Breast epithelium (tissue), 4 donors: ENCODE results near the gene NR4A1. TPM values are rescaled to one million over a fixed set of nuclear protein-coding genes. Genes with fewer than 3 reads are reported as not detected.

ENCODE experiments used
- DNase-seq, 2 donors: peaks; one replicate each; pipeline ENCODE4 v3.0.0-alpha.2; 2019; ENCODE audit warnings: low spot score in 2 of 2
- H3K27ac ChIP-seq, 2 donors: fragments of 200-600 bp; sonication (generic) in 1 of 2; one replicate each; pipeline ENCODE4 v1.5.1; 2016 to 2019; ENCODE audit warnings: mild to moderate bottlenecking in 1 of 2
- H3K27me3 ChIP-seq, 2 donors: fragments of 200-600 bp; sonication (generic) in 1 of 2; one replicate each; pipeline versions ENCODE4 v1.5.1 to v1.6.0; 2017 to 2019; ENCODE audit warnings: control low read depth in 1 of 2, mild to moderate bottlenecking in 1 of 2
- H3K36me3 ChIP-seq: fragments of 200-600 bp; one replicate; pipeline ENCODE4 v1.5.1; 2019
- H3K4me1 ChIP-seq, 2 donors: fragments of 200-600 bp; sonication (generic); one replicate each; pipeline ENCODE4 v1.5.1; 2016 to 2019; ENCODE audit warnings: control low read depth in 1 of 2
- H3K4me3 ChIP-seq, 3 donors: fragments of 200-600 bp; sonication (generic); 1 replicate in 2 of 3; 2 replicates in 1 of 3; pipeline ENCODE4 v1.5.1; 2016 to 2019; ENCODE audit warnings: mild to moderate bottlenecking in 3 of 3, moderate library complexity in 2 of 3
- H3K9me3 ChIP-seq, 2 donors: fragments of 200-600 bp; sonication (generic) in 1 of 2; one replicate each; pipeline ENCODE4 v1.5.1; 2016 to 2019; ENCODE audit warnings: control low read depth in 1 of 2
- CTCF ChIP-seq, 3 donors: fragments of 450-650 bp; IDR thresholded peaks; one replicate each; pipeline ENCODE4 v1.5.1; 2016 to 2017; ENCODE audit warnings: antibody characterized with exemption in 3 of 3, mild to moderate bottlenecking in 3 of 3, moderate library complexity in 3 of 3
- POLR2A ChIP-seq: fragments of 450-650 bp; IDR thresholded peaks from one replicate; pipeline ENCODE4 v1.6.1; 2016; ENCODE audit warnings: antibody characterized with exemption, mild to moderate bottlenecking, moderate library complexity
- POLR2AphosphoS5 ChIP-seq, 3 donors: sonication (generic); formaldehyde crosslinking; IDR thresholded peaks; one replicate each; pipeline ENCODE4 v1.6.1; 2017; ENCODE audit warnings: antibody characterized with exemption in 3 of 3
- intact Hi-C: fragments of 100-400 bp; cut with DNase I; formaldehyde crosslinking; loops from one replicate; pipeline ENCODE4 v1.15.1; 2023; ENCODE audit warnings: low total_unique reads
- total RNA-seq, 3 donors: library from RNA; depleted of rRNA; stranded (reverse); fragments of >200 nt; gene quantifications; one replicate each; pipeline ENCODE4 v1.1.0, GENCODE V29; 2016

The NR4A1 gene
- total RNA-seq, 3 donors from 2014 or later, result 35.7 to 154 (median 66.2) TPM

DNA sequence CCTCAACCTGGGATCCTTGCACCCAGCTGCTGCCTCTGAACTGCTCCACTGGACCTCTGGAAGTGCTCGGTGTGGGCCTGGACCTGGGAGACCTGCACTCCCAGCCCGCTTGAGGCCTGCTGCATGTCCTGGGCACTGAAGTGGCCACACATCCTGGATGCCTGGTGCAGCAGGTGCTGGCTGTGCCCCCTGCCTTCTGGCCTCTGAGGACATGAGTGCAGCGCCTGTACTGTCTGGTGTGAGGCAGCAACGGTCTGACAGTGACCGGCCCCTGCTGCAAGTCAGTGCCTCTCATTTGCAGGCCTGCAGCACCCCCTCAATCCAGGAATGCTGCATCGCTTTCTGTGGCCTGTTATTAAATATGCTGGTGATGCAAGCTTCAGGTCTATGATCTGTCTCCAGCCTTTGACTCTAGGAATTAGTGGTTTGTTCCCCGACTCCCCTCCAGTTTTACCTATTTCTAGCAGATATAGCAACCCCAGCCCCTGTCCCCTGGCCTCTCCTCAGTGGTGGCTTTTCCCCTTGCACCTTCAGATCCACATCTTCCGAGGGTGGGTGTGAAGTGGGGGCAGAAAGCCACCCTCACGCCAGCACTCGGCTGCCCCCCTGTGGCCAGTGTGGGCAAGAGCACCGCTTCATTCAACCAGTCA lies 31.9 kb downstream of the NR4A1 start:
- Histone ChIP-seq H3K4me3 (no peak overlapping the region), H3K4me1 (peaks cover 0 to 15% of the 10 kb centered on the region in 2 donors), H3K36me3 (no peaks in the 10 kb centered on the region), H3K9me3 (no peaks in the 10 kb centered on the region), H3K27me3 (no peaks in the 10 kb centered on the region), H3K27ac (peak overlapping the region in 1 of 2 donors; percentile 89)
- no peak for TF ChIP-seq POLR2A
- peak; percentile 95 to 96 (median 96) for TF ChIP-seq CTCF (IDR thresholded peaks at IDR 0.05)
- TF ChIP-seq POLR2AphosphoS5 (IDR thresholded peaks at IDR 0.05), result no peak
- peak in 1 of 2 donors; percentile 40 for DNase-seq
- intact Hi-C loops, result loop anchor here (5.0 kb wide), 1 partner anchor 56 kb away; no protein-coding TSS in a partner anchor

DNA sequence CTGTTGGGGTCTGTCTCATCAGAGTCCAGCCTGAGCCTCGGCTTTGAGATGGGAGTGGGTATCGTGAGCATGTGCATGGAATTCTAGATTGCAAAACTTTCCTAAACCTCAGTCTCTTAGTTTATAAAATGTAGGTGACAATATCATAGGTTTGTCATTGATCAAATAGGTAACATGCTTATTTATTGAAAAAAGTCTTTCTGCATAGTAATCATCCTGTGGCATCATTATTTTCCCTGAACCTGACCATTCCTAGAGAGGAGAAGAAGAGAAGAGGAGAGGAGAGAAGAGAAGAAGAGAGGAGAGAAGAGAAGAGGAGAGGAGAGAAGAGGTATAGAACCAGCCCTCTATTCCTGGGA lies 32.4 kb downstream of the NR4A1 start:
- TF ChIP-seq POLR2A, result no peak
- H3K36me3 ChIP-seq, result no peaks in the 10 kb centered on the region
- intact Hi-C loops, result loop anchor here (5.0 kb wide), 1 partner anchor 56 kb away; no protein-coding TSS in a partner anchor
- no peak for DNase-seq
- H3K27me3 ChIP-seq, result no peaks in the 10 kb centered on the region
- no peak overlapping the region for H3K27ac ChIP-seq
- H3K9me3 ChIP-seq, result no peaks in the 10 kb centered on the region
- no peak overlapping the region for H3K4me3 ChIP-seq
- peaks cover 0 to 15% of the 10 kb centered on the region in 2 donors for H3K4me1 ChIP-seq

DNA sequence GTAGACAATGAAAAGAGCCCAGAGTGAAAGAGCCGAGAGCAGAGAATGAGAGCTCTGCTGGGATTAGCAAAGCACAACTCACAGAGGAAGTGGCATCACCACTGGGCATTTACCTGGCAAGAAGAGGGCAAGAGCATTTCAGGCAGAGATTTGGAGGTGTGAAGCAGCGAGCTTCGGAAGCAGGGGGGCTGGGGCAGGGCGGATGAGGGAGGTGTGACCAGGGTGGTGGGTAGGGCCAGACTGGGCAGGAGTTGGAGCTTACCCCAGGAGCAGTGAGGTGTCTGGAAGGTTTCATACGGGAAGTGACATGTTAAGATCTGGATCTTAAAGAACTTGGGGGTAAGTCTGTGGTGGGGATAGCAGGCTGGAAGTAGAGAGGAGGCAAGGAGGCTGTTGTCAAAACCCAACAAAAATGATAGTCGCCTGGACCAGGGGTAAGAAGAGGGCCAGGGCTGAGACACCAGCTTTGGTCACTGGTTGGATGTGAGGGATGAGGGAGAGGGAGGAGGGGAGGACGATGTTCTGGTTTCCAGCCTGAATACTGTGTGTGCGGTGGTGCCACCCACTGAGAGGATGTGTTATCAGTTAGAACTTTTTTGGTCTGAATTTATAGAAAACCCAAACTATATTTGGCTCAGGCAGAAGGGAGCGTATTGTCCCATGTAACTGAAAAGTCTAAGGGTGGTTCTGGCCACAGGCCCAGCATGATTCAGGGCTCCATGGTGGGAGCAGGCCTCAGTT lies 33.4 kb downstream of the NR4A1 start:
- TF ChIP-seq POLR2AphosphoS5 (IDR thresholded peaks at IDR 0.05), result no peak
- TF ChIP-seq POLR2A, result no peak
- no peak for TF ChIP-seq CTCF (IDR thresholded peaks at IDR 0.05)

DNA sequence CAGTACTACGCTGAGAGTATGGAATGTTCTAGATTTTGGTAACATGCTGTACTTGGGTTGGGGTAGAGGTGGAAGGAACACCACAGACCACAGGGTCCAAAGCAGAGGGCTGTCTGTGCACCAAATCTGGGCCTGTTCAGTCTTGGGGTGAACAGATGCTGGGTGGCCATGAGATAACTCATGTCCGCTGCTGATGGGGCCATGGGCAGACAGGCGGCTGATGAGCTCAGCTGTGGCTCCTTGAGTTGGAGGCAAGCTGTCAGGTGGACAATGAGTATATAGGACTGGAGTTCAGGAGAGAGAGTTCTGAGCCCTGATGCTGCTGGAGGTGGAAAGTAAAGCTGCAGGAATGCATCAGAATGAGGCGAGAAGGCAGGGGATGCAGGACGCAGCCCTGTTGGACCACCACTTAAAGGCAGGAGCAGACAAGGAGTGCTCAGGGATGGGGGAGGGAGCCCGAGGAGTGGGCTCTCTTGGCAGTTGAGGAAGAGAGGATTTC lies 34.5 kb downstream of the NR4A1 start:
- peaks cover 0 to 15% of the 10 kb centered on the region in 2 donors for H3K4me1 ChIP-seq
- no peaks in the 10 kb centered on the region for H3K27me3 ChIP-seq
- H3K9me3 ChIP-seq, result no peaks in the 10 kb centered on the region
- H3K36me3 ChIP-seq, result no peaks in the 10 kb centered on the region
- no peak overlapping the region for H3K4me3 ChIP-seq
- DNase-seq, result no peak
- TF ChIP-seq POLR2AphosphoS5 (IDR thresholded peaks at IDR 0.05) (no peak), CTCF (IDR thresholded peaks at IDR 0.05) (no peak), POLR2A (no peak)
- no peak overlapping the region for H3K27ac ChIP-seq
- intact Hi-C loops, result no loop called here

More for the DNA sequence above, 33.4 kb downstream of the NR4A1 start:
- Histone ChIP-seq H3K27ac (no peak overlapping the region), H3K36me3 (no peaks in the 10 kb centered on the region), H3K4me3 (no peak overlapping the region), H3K27me3 (no peaks in the 10 kb centered on the region), H3K9me3 (no peaks in the 10 kb centered on the region), H3K4me1 (peaks cover 0 to 15% of the 10 kb centered on the region in 2 donors)
- intact Hi-C loops, result loop anchor here (5.0 kb wide), 1 partner anchor 57 kb away; no protein-coding TSS in a partner anchor
- DNase-seq, result no peak

DNA sequence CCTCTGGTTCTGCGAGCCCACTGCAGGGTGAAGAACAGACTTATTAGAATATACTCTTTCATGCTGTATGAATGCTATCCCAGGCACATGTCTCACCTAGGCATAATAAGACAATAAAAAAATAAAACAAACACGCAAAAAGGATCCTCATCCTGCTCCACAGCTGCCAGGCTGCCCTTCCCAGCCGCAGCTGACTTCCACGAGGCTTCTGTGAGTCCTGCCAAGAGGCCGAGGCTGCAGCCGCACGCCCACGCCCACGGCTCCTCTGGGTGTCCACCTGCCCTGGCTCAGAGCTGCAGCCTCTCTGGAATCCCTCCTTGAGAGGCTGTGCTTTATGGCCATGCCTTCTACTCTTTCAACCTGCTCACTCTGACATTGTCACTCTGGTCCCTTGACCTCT lies 35.1 kb downstream of the NR4A1 start:
- intact Hi-C loops, result no loop called here
- Histone ChIP-seq H3K4me3 (no peak overlapping the region), H3K27me3 (no peaks in the 10 kb centered on the region), H3K36me3 (no peaks in the 10 kb centered on the region), H3K4me1 (peaks cover 0 to 9% of the 10 kb centered on the region in 2 donors), H3K27ac (no peak overlapping the region), H3K9me3 (no peaks in the 10 kb centered on the region)
- TF ChIP-seq POLR2A, result no peak
- no peak for TF ChIP-seq CTCF (IDR thresholded peaks at IDR 0.05)
- TF ChIP-seq POLR2AphosphoS5 (IDR thresholded peaks at IDR 0.05), result no peak
- DNase-seq, result no peak
